SKM-1 (cell line): ENCODE results near the gene GCK.

Experiments used
- DNase-seq: peaks from one replicate; lab custom pipeline; 2025; ENCODE audit not compliant: unreplicated experiment; lab: John Stamatoyannopoulos, UW

Gene GCK

GRCh38 chr7:44107961-44108767 lies 81.1 kb downstream of the GCK start:
- DNase-seq = no peak

DNA sequence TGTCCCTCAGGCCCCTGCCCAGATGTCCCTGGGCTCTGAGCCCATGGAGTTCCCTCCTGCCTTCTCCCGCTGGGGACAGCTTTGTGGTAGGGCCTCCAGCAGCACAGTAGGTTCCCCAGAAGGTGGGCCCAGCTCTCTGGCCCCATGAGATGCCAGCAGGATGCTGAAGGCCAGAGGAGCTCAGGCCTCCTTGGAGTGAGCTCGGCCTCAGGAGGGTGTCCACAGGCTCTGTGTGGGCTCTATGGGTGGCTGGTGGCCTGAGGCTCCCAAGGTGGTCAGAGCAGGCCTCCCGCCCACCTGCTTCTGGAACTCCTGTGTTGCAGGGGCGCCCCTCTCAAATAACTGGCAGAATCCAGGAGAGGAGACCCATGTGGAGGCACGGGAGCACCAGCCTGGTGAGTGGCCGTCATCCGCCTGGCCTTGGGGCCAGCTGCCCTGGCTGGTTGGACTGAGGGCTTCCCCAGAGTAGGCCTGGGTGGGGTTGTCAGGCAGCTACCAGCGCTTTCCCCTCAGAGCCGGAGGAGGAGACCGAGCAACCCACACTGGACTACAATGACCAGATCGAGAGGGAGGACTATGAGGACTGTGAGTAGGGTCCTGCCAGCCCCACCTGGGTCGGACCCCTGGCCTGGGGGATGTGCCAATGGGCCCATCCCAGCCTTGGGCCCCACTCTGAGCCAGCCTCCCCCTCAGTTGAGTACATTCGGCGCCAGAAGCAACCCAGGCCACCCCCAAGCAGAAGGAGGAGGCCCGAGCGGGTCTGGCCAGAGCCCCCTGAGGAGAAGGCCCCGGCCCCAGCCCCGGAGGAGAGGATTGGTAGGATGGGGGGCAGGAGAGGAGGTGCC lies 81.9 kb downstream of the GCK start:
- DNase-seq = no peak

- DNase-seq = no peak
Measured at GRCh38 chr7:44106311-44107065, 82.8 kb downstream of the GCK start.

- DNase-seq = no peak
Measured at GRCh38 chr7:44105832-44106231, 83.4 kb downstream of the GCK start.

DNA sequence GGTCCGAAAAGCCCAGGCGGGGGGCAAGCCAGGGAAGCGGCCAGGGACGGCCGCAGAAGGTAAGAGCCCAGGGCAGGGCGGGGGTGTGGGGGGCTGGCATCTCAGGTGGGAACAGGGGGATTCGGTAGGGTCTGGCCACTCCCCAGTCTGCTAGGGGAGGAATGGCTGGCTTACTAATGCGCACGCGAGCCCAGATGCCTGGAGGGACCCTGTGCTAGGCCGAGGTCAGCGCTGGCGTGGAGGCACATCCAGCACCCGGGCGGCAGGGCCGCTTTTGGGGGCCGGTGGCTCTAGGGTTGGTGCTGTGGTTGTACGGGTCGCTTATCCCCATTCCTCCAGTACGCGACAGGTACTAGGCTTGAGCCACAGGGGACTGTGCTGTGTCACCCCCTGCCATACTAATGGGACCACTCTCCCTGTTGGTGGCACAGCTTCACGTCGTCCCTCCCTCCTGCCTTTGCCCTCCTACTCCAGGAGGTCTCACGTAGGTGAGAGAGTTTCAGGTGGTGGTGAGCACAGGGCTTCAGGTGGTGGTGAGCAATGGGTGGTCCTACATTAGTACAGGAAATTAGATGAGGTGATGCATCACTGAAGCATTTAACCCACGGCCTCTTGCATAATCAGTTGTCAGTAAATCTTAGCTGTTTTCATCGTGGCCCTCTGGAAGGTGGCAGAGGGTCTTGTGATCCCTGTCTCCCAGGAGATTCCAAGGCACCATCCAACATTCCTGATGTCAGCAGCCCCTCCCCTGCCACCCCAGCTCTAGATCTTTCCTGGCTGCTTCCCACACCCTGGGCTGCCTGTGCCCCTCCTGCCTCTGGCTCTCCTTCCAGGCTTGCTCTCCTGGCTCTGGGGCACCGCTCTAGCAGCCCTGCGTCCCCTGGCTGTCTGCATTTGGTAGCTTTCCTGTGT lies 84.1 kb downstream of the GCK start:
- no peak for DNase-seq

DNA sequence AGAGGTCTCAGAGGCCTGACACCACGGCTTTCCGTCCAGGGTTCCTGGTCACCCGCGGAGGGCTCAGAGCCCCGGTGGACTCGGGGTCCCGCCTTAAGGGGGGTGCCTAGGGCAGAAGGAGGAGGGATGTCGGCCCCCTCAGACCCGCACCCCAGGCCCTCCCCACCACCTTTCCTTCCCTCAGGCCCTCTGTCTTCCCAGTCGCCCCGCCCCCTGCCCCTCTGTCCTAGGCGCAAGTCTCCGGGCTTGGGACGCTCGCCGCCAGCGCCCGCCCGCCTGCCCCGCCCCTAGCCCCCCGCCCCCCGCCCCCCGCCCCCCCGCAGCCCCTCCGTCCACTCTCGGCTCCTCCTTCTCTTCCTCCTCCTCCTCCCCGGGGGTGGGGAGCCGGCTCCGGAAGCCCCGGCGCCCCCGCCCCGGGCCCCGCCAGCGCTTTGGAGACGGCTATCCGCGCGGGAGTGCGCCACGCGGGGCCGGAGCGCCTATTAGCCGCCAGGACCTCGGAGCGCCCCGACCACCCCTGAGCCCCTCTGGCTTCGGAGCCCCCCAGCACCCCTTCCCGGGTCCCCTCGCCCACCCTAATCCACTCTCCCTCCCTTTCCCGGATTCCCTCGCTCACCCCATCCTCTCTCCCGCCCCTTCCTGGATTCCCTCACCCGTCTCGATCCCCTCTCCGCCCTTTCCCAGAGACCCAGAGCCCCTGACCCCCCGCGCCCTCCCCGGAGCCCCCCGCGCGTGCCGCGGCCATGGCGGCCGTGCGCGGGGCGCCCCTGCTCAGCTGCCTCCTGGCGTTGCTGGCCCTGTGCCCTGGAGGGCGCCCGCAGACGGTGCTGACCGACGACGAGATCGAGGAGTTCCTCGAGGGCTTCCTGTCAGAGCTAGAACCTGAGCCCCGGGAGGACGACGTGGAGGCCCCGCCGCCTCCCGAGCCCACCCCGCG lies 85.0 kb downstream of the GCK start, which contains the start of gene AEBP1:
Gene AEBP1 (plus strand): TSS at position 423 of the 937 bp plus-strand sequence. CDS start 321 bp downstream, at position 744.
- no peak for DNase-seq

- DNase-seq = no peak
Measured at GRCh38 chr7:44103566-44103922, 85.7 kb downstream of the GCK start.

DNA sequence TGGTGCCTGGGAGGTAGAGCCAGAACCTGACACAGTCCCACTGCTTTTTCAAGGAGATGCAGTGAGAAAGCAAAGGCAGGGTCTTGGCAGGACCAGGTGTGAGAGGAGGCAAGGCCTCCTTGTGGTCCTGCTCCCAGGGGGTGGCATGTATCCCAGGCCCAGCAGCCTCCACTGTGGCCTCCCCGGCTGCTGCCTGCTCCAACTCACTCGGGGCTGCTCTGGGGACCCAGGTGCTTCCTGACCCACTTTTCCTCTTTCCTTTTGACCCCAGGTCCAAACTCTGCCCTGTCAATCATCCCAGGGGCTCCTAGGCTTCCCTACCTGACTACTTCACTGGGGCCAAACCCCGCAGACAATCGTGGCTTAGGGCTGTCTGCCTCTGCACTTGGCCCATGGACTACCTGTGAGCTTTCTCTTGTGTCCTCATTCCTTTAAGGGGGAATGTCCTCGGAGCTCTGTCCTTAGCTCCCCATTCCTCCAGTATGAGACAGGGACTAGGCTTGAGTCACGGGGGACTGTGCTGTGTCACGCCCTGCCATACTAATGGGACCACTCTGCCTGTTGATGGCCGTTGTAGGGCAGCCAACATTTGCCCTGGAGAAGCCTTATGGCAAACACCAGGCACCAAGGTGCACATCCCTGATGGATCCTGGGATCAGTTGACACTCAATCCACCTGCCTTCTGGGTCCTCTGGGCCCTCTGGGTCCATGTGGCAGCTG lies 86.2 kb downstream of the GCK start:
- DNase-seq = no peak

DNA sequence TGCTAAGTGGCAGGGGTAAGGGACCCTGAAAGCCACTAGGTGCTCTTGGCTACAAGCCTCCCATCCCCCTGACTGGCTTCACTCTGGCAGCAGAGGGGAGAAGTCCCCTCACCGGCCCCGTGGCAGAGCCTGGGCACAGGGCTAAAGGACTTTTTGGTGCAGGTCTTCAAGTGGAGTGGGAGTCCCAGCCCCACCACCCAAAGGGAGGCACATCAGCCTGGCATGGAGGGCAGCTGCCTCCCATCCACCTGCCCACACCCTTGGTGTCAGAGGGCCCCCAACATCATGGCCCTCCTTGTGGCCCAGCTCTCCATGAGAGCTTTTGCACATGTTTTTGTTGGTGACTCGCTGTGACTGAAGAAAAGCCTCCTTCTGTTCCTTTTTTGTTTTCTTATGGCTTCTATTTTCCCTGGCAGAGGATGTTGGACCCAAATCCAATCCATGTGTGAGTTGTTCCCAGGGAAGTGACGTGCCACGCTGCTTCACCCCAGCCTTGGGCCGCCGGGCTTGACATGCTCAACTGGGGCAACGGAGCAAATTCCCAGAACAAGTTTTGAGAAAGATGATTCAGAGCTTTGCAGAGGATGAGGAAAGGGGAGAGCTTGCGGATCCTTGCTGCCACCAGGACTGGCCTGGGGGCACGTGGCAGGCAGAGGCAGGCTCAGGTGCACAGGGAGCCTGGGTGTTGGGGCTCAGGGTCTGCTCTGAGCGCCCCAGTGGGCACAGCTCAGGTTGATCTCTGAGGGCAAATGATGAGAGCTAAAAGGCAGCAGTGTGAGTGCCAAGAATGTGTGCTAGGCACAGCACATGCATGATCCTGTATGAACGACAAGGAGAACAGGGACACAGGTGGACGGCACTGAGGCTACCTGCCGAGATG lies 87.0 kb downstream of the GCK start:
- DNase-seq = no peak

GRCh38 chr7:44101303-44101965 lies 87.8 kb downstream of the GCK start:
- no peak for DNase-seq

DNA sequence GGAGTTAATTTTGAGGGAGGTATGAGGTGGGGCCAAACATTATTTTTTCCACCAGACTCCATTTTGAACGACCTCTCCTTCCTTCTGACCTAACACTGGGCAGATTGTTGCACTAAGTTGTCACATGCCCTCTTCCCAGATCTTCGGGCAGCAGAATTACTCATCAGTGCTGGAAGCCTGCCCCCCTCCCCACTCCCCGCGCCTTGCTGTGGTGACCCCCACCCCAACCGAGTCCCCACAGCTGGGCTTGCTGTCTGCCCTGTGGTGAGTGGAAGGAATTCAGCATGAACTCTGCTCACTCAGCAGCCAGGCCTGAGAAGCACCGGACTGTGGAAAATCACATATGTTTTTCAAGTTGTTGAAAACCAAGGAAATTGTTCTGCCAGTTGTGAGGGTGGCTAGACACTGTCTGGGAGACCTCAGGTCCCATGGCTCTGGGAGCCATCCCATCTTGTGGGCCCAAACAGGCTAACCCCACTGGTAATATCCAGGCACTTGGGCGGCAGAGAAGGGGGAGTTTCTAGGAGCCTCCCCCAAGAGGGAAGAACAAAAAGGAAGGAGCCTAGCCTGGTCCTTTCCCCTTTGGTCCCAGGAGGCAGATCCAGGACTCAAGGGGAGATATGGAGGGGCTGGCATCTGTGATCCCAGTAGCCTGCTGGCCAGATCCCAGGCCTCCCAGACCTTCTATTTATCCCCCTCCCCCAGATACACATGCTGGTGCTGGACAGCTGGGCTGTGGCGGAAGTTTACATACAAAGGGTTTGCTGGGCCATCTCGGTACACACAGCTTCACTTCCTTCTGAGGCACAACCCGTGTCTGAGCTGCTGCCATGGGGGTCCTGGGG lies 88.6 kb downstream of the GCK start:
- DNase-seq = no peak

GRCh38 chr7:44099669-44100068 lies 89.6 kb downstream of the GCK start:
- no peak for DNase-seq

GRCh38 chr7:44098092-44099068 lies 90.9 kb downstream of the GCK start:
- no peak for DNase-seq

DNA sequence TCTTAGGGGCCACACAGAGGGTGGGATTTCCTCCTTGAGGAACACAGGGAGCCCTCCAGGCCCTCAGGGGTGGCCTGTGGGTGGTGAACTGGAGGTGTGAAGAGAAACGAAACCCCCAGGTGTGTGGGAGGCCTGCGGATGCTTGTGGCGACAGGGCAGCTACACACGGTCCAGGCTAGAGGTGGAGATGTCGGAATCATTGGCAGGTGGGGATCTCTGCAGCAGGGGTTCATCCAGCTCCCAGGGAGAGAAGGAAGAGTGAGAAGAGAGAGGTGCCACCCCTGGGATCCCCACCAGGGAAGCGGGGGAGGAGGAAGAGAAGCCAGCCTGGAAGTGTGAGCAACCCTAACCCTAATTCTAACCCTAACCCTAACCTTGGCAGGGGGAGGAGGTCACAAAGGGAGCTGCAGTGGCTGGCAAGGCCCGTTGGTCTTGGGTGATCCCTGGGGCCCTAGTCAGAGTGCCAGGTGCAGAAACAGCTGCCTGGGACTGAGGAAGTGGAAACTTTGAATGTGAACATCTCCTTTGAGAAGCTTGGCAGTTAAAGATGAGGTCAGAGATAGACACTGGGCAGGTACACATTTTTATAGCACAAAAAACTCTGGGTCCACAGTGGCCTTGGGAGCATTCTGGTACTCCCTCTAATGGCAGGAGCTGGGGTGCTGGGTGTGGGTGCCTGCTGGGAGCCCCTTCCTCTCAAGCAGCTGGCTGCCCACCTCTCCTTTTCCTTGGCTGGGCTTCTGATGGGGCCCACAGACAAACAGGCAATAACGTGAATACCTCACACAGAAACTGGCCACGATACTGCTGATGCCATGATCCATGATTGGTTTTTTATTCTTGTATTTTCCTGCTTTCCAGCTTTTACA lies 91.9 kb downstream of the GCK start:
- DNase-seq = no peak
